Ecto neural progenitor cell (in vitro differentiated cells): Measurements from ENCODE around the gene FMN1.
A peak's percentile ranks its signal among the peaks of the same experiment; 100 is the strongest.
"Not testable (repeated sequence)": the region's sequence is repeated elsewhere in the genome, so short reads cannot be mapped to it uniquely, and the experiment has no call there.

Experiments
- DNase-seq: peaks from one replicate; pipeline ENCODE4 v3.0.0-alpha.2; 2018; ENCODE audit warnings: low spot score

FMN1 gene

DNA sequence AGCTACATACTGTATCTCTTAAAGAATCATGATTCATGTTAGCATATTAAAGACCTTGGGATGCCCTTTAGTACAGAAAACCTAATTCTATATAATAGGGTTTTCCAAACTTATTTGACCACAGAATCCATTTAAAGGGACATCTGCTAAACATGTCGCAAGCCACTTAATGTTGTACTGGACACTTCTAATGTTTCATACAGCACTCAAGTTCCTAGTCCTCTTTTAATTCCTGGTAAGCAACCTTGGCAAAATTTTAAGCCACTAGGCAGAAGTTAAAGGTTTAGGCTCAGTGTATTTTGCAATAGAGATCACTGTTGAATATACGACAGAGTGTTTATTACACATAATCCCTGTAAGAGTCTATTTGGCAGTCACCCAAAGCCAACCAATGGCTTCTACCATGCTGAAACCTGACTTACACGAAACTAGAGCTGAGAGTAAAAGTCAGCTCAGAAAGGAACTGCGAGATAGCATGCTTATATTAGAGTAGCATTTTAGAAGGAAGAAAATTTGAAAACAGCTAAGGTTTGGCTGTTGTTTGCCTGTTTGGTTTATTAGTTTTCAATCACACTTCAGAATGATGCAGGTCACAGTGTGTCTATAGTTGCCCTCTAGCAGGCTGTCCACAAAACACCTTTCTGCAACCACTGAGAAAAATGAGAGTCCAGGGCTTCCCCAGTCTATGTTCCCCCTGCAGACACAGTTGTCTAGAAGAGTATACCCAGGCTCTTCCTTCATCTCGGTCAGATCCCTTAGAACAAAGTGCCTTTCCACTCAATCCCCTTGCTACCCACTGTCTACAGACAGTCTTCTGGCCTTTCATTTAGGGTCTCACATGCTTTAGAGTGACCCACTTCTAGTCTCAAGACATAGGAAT lies 104.4 kb downstream of the FMN1 start:
- DNase-seq = no peak

DNA sequence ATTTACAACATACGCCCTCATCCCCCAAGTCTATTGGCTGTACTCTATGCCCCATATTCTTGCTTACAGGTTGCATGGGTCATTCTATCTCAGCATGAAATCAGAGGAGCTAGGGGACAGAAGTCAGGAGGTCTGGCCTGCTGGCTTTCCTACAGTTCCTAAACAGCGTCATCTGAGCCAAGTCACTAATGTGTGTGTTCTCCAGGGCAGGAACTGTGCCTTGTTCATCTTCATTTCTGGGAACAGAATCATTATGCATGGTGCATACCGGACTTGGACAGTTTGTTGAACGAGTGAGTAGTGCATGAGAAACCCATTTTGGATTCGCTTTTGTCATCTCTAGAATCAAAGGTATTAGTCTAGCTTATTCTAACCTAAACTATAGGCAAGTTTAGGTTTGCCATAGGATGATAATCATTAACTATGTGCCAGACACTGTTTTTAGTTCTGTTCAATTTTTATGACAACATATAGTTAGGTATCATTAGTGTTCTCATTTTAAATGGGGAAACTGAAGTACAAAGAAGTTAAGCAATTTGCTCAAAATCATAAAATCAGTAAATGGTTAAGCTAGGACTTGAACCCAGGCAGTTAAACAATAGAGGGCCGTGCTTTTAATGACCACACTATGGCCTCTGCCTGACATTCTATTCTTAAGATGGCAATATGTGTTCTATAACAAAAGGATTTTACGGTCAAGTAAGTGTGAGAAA lies 105.2 kb downstream of the FMN1 start:
- no peak for DNase-seq

DNA sequence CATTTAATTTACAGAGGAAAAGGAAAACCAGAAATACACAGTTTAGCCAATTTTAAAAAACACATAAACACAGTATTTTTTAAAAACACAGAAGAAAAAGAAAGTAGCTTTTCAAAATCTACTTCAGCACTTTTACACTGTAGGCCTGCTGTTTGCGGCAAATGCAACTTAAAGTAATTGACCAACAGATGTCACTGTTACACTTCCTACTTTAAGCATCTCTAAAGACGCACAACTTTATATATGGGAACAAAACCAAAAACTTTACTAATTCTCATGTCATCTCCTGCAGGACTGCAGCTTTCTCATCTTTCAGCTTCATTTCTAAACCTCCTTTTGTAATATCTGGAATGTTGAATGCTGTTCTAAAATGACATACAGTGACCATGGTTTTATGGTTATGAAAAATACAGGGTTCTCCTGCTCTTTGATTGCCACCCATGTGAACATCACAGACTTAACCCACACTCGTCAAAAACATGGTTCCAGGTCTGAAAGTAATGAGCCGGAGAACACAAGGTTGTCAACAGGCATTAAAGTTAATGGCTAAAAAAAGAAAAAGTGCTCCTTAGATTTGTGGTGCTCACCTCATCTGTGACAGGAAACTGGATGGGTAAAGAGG lies 107.9 kb downstream of the FMN1 start:
- DNase-seq = no peak

DNA sequence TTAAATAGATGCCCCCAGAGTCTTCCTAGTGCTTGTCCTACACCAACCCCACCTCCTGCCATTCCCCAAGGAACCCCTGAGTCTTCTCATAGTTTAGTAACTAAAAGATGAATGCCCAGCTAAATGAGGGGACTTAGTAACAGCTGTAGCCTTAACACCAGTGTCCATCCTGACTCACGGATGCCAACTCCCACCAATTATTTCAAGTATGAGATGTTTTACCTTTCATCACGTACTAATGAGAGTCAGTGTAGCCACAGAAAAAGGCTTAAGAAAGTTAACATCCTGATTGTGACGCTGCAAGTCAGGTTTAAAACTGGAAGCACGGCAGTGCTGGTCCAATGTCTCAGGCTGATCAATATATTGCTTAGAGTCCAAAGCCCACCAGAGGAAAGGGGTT lies 109.9 kb downstream of the FMN1 start:
- no peak for DNase-seq

DNA sequence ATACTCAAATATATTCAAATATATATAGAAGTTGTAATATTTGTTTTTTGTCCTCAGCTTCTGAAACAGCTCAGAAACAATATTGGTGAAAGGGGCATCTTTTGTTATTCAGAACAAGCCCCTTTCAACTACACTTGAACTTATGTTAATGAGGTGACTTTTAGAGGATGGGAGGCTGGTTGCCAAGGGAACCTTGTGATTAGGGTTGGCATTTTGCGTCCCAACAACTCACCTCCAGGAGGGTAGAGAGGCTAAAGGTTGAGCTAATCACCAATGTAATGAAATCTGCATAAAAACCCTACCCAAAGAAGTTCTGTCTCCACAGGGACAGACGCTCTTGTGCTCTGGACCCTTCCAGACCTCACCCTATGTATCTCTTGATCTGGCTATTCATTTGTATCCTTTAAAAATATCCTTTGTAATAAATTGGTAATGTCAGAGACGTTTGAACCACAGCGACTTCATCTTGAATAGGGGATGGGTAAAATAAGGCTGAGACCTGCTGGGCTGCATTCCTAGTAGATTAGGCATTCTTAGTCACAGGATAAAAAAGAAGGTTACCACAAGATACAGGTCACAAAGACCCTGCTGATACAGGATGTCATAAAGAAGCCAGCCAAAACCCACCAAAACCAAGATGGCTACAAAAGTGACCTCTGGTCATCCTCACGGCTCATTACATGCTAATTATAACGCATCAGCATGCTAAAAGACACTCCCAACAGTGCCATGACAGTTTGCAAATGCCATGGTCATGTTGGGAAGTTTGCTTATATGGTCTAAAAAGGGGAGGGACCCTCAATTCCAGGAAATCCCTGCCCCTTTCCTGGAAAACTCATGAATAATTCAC lies 111.1 kb downstream of the FMN1 start:
- DNase-seq = no peak

- DNase-seq = no peak
Observed at GRCh38 chr15:33080006-33080405, 114.5 kb downstream of the FMN1 start.

GRCh38 chr15:33078607-33079006 lies 115.9 kb downstream of the FMN1 start:
- DNase-seq = no peak

- DNase-seq = no peak
Observed at GRCh38 chr15:33076937-33077336, 117.6 kb downstream of the FMN1 start.

- DNase-seq = no peak
Observed at GRCh38 chr15:33074942-33075341, 119.6 kb downstream of the FMN1 start.

GRCh38 chr15:33074212-33074611 lies 120.3 kb downstream of the FMN1 start:
- no peak for DNase-seq

GRCh38 chr15:33071451-33071850 lies 123.1 kb downstream of the FMN1 start:
- DNase-seq = no peak

DNA sequence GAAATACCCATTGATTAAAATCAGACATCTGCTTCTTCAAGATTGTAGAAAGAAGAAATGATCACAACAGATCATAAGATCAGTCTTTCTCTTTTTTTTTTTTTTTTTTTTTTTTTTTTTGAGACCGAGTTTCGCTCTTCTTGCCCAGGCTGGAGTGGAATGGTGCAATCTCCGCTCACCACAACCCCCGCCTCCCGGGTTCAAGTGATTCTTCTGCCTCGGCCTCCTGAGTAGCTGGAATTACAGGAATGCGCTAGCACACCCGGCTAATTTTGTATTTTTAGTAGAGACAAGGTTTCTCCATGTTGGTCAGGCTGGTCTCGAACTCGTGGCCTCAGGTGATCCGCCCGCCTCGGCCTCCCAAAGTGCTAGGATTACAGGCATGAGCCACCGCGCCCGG lies 124.6 kb downstream of the FMN1 start:
- DNase-seq = not testable (repeated sequence)

DNA sequence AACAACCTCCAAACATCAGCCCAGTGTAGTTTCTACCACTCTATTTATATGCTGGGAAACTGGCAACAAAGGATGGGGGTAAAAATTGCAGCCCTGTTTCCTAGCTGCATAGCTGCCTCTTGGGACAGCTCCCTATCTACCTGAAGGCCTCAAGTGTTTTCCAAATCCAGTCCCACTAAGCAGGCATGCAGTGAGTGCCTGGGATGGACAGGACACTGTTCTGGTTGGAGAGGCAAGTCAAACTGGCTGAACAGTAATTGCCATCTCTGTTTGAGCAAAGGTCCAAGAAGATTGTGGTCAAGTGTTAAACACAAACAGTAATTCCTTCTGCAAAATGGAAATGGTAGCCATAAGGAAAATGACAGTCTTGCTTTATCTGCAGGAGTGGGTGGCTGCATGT lies 125.4 kb downstream of the FMN1 start:
- DNase-seq = no peak

- no peak for DNase-seq
Observed at GRCh38 chr15:33068511-33068990, 126.0 kb downstream of the FMN1 start.

DNA sequence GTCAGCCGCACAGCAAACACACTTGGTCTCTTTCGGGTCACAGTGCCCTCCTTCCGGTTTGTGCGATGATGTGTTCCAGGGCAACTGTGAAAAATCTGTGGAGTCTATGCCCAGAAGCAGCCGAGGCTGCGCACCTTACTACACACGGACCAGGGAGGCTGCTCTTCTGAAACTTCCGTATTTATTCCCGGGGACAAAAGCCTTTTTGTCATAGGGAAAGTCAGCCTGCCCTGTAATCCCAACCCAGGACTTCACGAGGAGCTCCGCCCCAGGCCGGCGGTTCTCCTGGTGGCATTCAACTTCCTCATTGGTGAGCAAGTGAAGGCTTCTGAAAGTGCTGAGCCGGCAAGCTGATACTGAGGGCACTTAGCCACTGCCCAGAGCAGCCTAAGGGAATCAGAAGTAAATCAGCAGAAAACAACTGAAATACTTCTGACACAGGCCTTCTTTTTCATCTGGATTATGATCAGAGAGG lies 126.5 kb downstream of the FMN1 start:
- peak; percentile 56 for DNase-seq

GRCh38 chr15:33067456-33067855 lies 127.1 kb downstream of the FMN1 start:
- no peak for DNase-seq

DNA sequence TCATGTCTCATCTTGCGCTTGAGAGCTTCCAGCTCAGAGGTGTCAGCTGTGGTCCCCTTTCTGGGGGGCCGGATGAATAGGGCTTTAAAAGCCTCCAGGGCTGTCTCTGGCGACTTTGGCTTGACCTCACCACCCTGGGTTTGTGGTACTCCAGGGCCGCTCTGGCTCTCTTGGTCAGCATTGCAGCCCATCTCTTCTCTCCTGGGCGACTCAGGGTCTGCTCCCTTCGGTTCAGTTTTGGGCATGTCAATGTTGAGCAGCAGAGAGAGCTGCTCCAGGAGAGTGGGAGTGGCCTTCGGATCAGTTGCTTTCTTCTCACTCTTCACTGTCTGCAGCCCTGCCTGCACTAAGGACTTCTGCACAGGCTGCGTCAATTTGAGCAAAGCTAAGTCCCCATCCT lies 127.9 kb downstream of the FMN1 start:
- no peak for DNase-seq

- DNase-seq = no peak
Observed at GRCh38 chr15:33064878-33065277, 129.6 kb downstream of the FMN1 start.

DNA sequence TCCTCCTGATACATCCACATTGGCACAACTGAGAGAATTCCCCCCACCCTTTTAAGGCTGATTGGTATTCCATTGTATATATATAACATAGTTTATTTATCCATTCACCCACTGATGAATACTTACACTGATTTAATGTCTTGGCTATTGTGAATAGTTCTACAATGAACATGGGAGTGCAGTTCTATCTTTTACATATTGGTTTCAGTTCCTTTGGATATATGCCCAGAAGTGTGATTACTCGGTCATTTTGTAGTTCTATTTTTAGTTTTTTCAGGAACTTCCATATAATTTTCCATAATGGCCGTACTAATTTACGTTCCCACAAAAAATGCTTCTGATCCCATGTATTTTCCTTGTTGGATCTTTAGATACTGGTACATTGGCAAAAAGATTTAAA lies 135.3 kb downstream of the FMN1 start:
- DNase-seq = no peak

- no peak for DNase-seq
Observed at GRCh38 chr15:33057845-33058244, 136.7 kb downstream of the FMN1 start.

- DNase-seq = no peak
Observed at GRCh38 chr15:33055962-33056361, 138.6 kb downstream of the FMN1 start.

DNA sequence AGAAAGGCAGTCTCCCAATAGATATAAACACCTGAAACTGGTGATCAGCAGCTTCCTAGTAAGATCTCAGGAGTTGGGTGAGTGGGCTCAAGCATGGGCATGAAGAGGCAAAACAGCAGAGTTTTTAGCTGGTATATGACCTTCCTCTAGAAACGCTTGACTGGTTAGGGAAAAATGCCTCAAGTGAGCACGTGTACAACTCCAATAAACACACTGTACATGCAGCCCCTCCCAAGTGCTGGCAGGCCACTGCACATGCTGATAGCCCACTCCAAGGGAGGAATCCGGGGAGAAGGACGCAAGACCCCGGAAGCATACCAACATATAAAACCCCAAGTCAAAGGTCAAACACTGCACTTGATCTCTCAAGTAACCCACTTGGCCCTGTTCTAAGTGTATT lies 143.0 kb downstream of the FMN1 start:
- DNase-seq = no peak
